Esophagus squamous epithelium (tissue), 5 donors: ENCODE data around the gene SALL4. TPM values are rescaled to one million over a fixed set of nuclear protein-coding genes. Genes with fewer than 3 reads are reported as not detected.

Experiments used
- DNase-seq: peaks from one replicate; lab custom pipeline; 2025; lab: John Stamatoyannopoulos, UW
- H3K27ac ChIP-seq, 4 donors: fragments of 200-600 bp; sonication (generic); one replicate each; pipeline ENCODE4 v1.5.1; 2016 to 2019; ENCODE audit warnings: mild to moderate bottlenecking in 1 of 4
- H3K27me3 ChIP-seq, 4 donors: fragments of 200-600 bp; sonication (generic); 1 replicate in 3 of 4; 2 replicates in 1 of 4; pipeline versions ENCODE4 v1.5.1 to v1.6.0; 2017 to 2021; ENCODE audit warnings: antibody characterized with exemption in 1 of 4
- H3K36me3 ChIP-seq, 3 donors: fragments of 200-600 bp; sonication (generic); one replicate each; pipeline ENCODE4 v1.5.1; 2016 to 2019
- H3K4me1 ChIP-seq, 3 donors: fragments of 200-600 bp; sonication (generic); one replicate each; pipeline ENCODE4 v1.5.1; 2017 to 2019
- H3K4me3 ChIP-seq, 4 donors: fragments of 200-600 bp; sonication (generic); 1 replicate in 3 of 4; 2 replicates in 1 of 4; pipeline ENCODE4 v1.5.1; 2016 to 2019; ENCODE audit warnings: mild to moderate bottlenecking in 2 of 4, moderate library complexity in 1 of 4
- H3K9me3 ChIP-seq, 3 donors: fragments of 200-600 bp; sonication (generic); one replicate each; pipeline ENCODE4 v1.5.1; 2016 to 2019
- CTCF ChIP-seq, 6 experiments: fragments of 450-650 bp in 4 of 6; fragments of 200-600 bp in 2 of 6; sonication (generic) in 2 of 6; IDR thresholded peaks; one replicate each; pipeline ENCODE4 v1.5.1; 2016 to 2019; ENCODE audit warnings: antibody characterized with exemption in 6 of 6, mild to moderate bottlenecking in 4 of 6, moderate library complexity in 4 of 6
- POLR2A ChIP-seq, 4 donors: fragments of 450-650 bp; IDR thresholded peaks; one replicate each; pipeline ENCODE4 v1.6.1; 2017; ENCODE audit warnings: antibody characterized with exemption in 4 of 4, mild to moderate bottlenecking in 4 of 4, moderate library complexity in 3 of 4
- WGBS, 2 donors: methylation state at CpG; one replicate each; pipeline ENCODE4 v1.1.5; 2018; 5-methylcytosine and 5-hydroxymethylcytosine counted together
- intact Hi-C: fragments of 100-400 bp; cut with DNase I; formaldehyde crosslinking; loops from one replicate; pipeline ENCODE4 v1.15.0; 2022
- total RNA-seq, 4 donors: library from RNA; depleted of rRNA; stranded (reverse); fragments of >200 nt; gene quantifications; one replicate each; pipeline ENCODE4 v1.1.0, GENCODE V29; 2016
- donor health status: DM: yes; HTN: yes; CAD: no.

The SALL4 gene
- total RNA-seq, 4 donors from 2014 or later = 0.04 to 0.76 (median 0.26) TPM; not detected in 1

- no peaks in the 10 kb centered on the region for H3K9me3 ChIP-seq
- H3K4me1 ChIP-seq = no peaks in the 10 kb centered on the region
- H3K36me3 ChIP-seq = no peaks in the 10 kb centered on the region
- H3K27me3 ChIP-seq = no peaks in the 10 kb centered on the region
- TF ChIP-seq POLR2A (IDR thresholded peaks at IDR 0.05) = no peak
- no peak for TF ChIP-seq CTCF (IDR thresholded peaks at IDR 0.05)
- WGBS, 2 donors = 72 to 77% methylated on average over 6 of the region's 6 CpGs
- no peak for DNase-seq
- no peak overlapping the region for H3K4me3 ChIP-seq
- intact Hi-C loops = no loop called here
- H3K27ac ChIP-seq = no peak overlapping the region
Observed at GRCh38 chr20:51833326-51833725, 31.0 kb upstream of the SALL4 start.

GRCh38 chr20:51832276-51832675 is 30.0 kb upstream of the SALL4 start:
- TF ChIP-seq POLR2A (IDR thresholded peaks at IDR 0.05) (no peak), CTCF (IDR thresholded peaks at IDR 0.05) (no peak)
- WGBS, 2 donors = 83 to 89% methylated on average over 3 of the region's 3 CpGs

GRCh38 chr20:51831866-51832265 is 29.5 kb upstream of the SALL4 start:
- 61 to 67% methylated on average over 6 of the region's 6 CpGs for WGBS, 2 donors
- no peak for DNase-seq

More at GRCh38 chr20:51832276-51832675, 30.0 kb upstream of the SALL4 start:
- H3K4me1 ChIP-seq = no peaks in the 10 kb centered on the region
- no peaks in the 10 kb centered on the region for H3K9me3 ChIP-seq
- H3K4me3 ChIP-seq = no peak overlapping the region
- intact Hi-C loops = no loop called here
- no peak for DNase-seq
- H3K36me3 ChIP-seq = no peaks in the 10 kb centered on the region
- H3K27me3 ChIP-seq = no peaks in the 10 kb centered on the region
- no peak overlapping the region for H3K27ac ChIP-seq

GRCh38 chr20:51830538-51830937 is 28.2 kb upstream of the SALL4 start:
- no peak for TF ChIP-seq POLR2A (IDR thresholded peaks at IDR 0.05)
- TF ChIP-seq CTCF (IDR thresholded peaks at IDR 0.05) = no peak
- no peak for DNase-seq
- Histone ChIP-seq H3K9me3 (no peaks in the 10 kb centered on the region), H3K4me3 (no peak overlapping the region), H3K27ac (no peak overlapping the region), H3K27me3 (no peaks in the 10 kb centered on the region), H3K36me3 (no peaks in the 10 kb centered on the region), H3K4me1 (no peaks in the 10 kb centered on the region)
- 72 to 82% methylated on average over 7 of the region's 7 CpGs for WGBS, 2 donors
- intact Hi-C loops = no loop called here

More at GRCh38 chr20:51831866-51832265, 29.5 kb upstream of the SALL4 start:
- Histone ChIP-seq H3K4me3 (no peak overlapping the region), H3K27me3 (no peaks in the 10 kb centered on the region), H3K36me3 (no peaks in the 10 kb centered on the region), H3K27ac (no peak overlapping the region), H3K4me1 (no peaks in the 10 kb centered on the region), H3K9me3 (no peaks in the 10 kb centered on the region)
- intact Hi-C loops = no loop called here
- TF ChIP-seq POLR2A (IDR thresholded peaks at IDR 0.05) = no peak
- TF ChIP-seq CTCF (IDR thresholded peaks at IDR 0.05) = no peak

- intact Hi-C loops = no loop called here
- Histone ChIP-seq H3K4me3 (no peak overlapping the region), H3K9me3 (no peaks in the 10 kb centered on the region), H3K27ac (no peak overlapping the region), H3K4me1 (no peaks in the 10 kb centered on the region), H3K27me3 (no peaks in the 10 kb centered on the region), H3K36me3 (no peaks in the 10 kb centered on the region)
- no peak for DNase-seq
- WGBS, 2 donors = 76 to 77% methylated on average over 7 of the region's 7 CpGs
- no peak for TF ChIP-seq CTCF (IDR thresholded peaks at IDR 0.05)
- no peak for TF ChIP-seq POLR2A (IDR thresholded peaks at IDR 0.05)
Observed at GRCh38 chr20:51828762-51829161, 26.4 kb upstream of the SALL4 start.
